OCI-LY7 (cell line): ENCODE results near the gene GLIS1. TPM values are rescaled to one million over a fixed set of nuclear protein-coding genes. Genes with fewer than 3 reads are reported as not detected.

Experiments used
- BruUV-seq: library from RNA; stranded (reverse); fragments of 400-500 nt; replicated peaks from 2 replicates; lab custom pipeline; 2021; lab: Mats Ljungman, UMichigan
- CTCF ChIA-PET: fragments of 300-600 bp; sonication (Branson Sonifier 250); formaldehyde crosslinking; loops from one replicate; lab custom pipeline; 2022; ENCODE audit warnings: antibody characterized with exemption; ENCODE audit not compliant: unreplicated experiment; lab: Charles Lee
- POLR2A ChIA-PET: fragments of 300-600 bp; sonication (Branson Sonifier 250); formaldehyde crosslinking; loops from one replicate; lab custom pipeline; 2022; ENCODE audit warnings: antibody characterized with exemption; lab: Charles Lee
- DNase-seq: peaks from one replicate; pipeline ENCODE4 v3.0.0-alpha.2; 2015; ENCODE audit warnings: low spot score
- H2AFZ ChIP-seq: fragments of 200-600 bp; sonication (generic), shearing (Covaris generic); 2 replicates; pipeline ENCODE4 v1.6.1; 2014; ENCODE audit warnings: mild to moderate bottlenecking, antibody characterized with exemption, low read length, moderate library complexity
- H3K27ac ChIP-seq: fragments of 200-600 bp; sonication (generic); 2 replicates; pipeline ENCODE4 v1.5.1; 2014; ENCODE audit warnings: mixed run types, low read depth, mild to moderate bottlenecking, moderate library complexity, low read length, inconsistent platforms; ENCODE audit not compliant: poor library complexity, severe bottlenecking
- H3K36me3 ChIP-seq: fragments of 200-600 bp; sonication (generic); 2 replicates; pipeline ENCODE4 v1.6.1; 2014; ENCODE audit warnings: mild to moderate bottlenecking, antibody characterized with exemption, low read length, moderate library complexity, mixed read lengths; ENCODE audit not compliant: insufficient read depth
- H3K4me1 ChIP-seq: fragments of 200-600 bp; sonication (generic); 2 replicates; pipeline ENCODE4 v1.5.1; 2014; ENCODE audit warnings: mild to moderate bottlenecking, low read length; ENCODE audit not compliant: insufficient read depth, poor library complexity, severe bottlenecking
- H3K4me2 ChIP-seq: fragments of 200-600 bp; sonication (generic); 2 replicates; pipeline ENCODE4 v1.6.1; 2014; ENCODE audit warnings: mild to moderate bottlenecking, low read length
- H3K4me3 ChIP-seq: fragments of 200-600 bp; sonication (generic); 2 replicates; pipeline ENCODE4 v1.5.1; 2014; ENCODE audit warnings: mild to moderate bottlenecking, low read depth, low read length; ENCODE audit not compliant: poor library complexity, severe bottlenecking
- H3K79me2 ChIP-seq: fragments of 200-600 bp; sonication (generic); 2 replicates; pipeline ENCODE4 v1.6.1; 2016; ENCODE audit warnings: low read depth, mild to moderate bottlenecking, low read length, moderate library complexity, mixed read lengths; ENCODE audit not compliant: insufficient read depth
- H3K9me2 ChIP-seq: fragments of 200-600 bp; sonication (generic); 2 replicates; pipeline ENCODE4 v1.6.1; 2016; ENCODE audit warnings: mild to moderate bottlenecking, low read length, mixed read lengths; ENCODE audit not compliant: insufficient read depth
- H3K9me3 ChIP-seq: fragments of 200-600 bp; sonication (generic); 2 replicates; pipeline ENCODE4 v1.6.1; 2014; ENCODE audit warnings: mild to moderate bottlenecking, mixed run types, low read length, mixed read lengths
- H4K20me1 ChIP-seq: fragments of 200-600 bp; sonication (generic); 2 replicates; pipeline ENCODE4 v1.6.1; 2014; ENCODE audit warnings: mild to moderate bottlenecking, antibody characterized with exemption, low read length, moderate library complexity, mixed read lengths; ENCODE audit not compliant: insufficient read depth
- EZH2phosphoT487 ChIP-seq: fragments of 200-600 bp; sonication (generic); IDR thresholded peaks from 2 replicates; pipeline ENCODE4 v1.6.1; 2018; ENCODE audit warnings: low read depth, borderline replicate concordance, mild to moderate bottlenecking, mixed run types, antibody characterized with exemption, low read length, moderate library complexity, mixed read lengths
- intact Hi-C: fragments of 100-400 bp; cut with micrococcal nuclease; formaldehyde crosslinking; loops from one replicate; pipeline ENCODE4 v1.10.0; 2022; ENCODE audit not compliant: unreplicated experiment
- total RNA-seq, 2 experiments: library from RNA; depleted of rRNA in 1 of 2; stranded (reverse); fragments of >200 nt in 1 of 2; shearing (Covaris generic) in 1 of 2; gene quantifications; 2 replicates each; pipeline ENCODE4 v1.2.3, GENCODE V29; 2014 to 2022
- TF ChIP-seq, protein P1 (sequence below): fragments of 200-600 bp; sonication (generic); conservative IDR thresholded peaks from 2 replicates; pipeline ENCODE4 v1.5.1; 2014; ENCODE audit warnings: mild to moderate bottlenecking, antibody characterized with exemption, low read length, moderate library complexity, mixed read lengths

Gene GLIS1
- total RNA-seq, 2 experiments from 2014 or later = not detected

DNA sequence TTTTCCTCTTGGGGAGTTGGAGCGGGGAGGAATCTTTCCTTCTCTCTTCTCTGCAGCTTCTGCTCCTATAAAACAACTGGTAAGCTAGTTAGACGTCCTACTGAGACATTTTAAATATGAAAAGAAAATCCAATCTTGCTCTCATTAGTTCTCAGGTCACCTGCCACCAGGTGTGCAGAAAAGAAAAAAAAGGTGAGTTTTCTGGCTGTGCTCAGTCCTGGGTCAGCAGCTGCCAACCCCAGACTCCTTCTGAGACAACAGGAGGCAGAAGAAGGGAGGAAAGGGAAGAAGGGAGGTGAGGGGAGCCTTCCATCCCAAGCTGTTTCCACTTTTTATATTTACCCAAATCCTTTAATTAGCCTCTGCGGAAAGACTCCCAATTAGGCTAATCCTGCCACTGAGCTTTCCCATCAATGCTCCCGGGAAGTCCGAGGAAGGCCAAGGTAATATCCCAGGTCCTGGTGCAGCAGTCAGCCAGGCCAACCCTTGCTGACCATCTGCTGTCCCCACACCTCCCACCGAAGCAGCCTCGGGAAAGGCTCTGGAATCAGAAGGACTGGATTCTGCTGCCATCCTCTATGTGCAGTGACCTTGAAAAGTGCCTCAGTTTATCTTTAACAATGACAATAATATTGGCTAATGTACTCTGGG, 33.4 kb downstream of the GLIS1 start:
- H3K79me2 ChIP-seq = no peaks in the 10 kb centered on the region
- BruUV-seq = no TSS peak
- H3K9me3 ChIP-seq = no peaks in the 10 kb centered on the region
- no peak for TF ChIP-seq EZH2phosphoT487
- TF ChIP-seq, protein P1, sequence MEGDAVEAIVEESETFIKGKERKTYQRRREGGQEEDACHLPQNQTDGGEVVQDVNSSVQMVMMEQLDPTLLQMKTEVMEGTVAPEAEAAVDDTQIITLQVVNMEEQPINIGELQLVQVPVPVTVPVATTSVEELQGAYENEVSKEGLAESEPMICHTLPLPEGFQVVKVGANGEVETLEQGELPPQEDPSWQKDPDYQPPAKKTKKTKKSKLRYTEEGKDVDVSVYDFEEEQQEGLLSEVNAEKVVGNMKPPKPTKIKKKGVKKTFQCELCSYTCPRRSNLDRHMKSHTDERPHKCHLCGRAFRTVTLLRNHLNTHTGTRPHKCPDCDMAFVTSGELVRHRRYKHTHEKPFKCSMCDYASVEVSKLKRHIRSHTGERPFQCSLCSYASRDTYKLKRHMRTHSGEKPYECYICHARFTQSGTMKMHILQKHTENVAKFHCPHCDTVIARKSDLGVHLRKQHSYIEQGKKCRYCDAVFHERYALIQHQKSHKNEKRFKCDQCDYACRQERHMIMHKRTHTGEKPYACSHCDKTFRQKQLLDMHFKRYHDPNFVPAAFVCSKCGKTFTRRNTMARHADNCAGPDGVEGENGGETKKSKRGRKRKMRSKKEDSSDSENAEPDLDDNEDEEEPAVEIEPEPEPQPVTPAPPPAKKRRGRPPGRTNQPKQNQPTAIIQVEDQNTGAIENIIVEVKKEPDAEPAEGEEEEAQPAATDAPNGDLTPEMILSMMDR = no peak
- ChIA-PET CTCF (no interaction called here), POLR2A (no interaction called here)
- H2AFZ ChIP-seq = no peak overlapping the region
- no peaks in the 10 kb centered on the region for H4K20me1 ChIP-seq
- H3K4me1 ChIP-seq = no peaks in the 10 kb centered on the region
- intact Hi-C loops = no loop called here
- no peak overlapping the region for H3K4me3 ChIP-seq
- no peak overlapping the region for H3K27ac ChIP-seq
- no peak overlapping the region for H3K4me2 ChIP-seq
- H3K36me3 ChIP-seq = no peaks in the 10 kb centered on the region
- no peak for DNase-seq
- H3K9me2 ChIP-seq = no peaks in the 10 kb centered on the region

DNA sequence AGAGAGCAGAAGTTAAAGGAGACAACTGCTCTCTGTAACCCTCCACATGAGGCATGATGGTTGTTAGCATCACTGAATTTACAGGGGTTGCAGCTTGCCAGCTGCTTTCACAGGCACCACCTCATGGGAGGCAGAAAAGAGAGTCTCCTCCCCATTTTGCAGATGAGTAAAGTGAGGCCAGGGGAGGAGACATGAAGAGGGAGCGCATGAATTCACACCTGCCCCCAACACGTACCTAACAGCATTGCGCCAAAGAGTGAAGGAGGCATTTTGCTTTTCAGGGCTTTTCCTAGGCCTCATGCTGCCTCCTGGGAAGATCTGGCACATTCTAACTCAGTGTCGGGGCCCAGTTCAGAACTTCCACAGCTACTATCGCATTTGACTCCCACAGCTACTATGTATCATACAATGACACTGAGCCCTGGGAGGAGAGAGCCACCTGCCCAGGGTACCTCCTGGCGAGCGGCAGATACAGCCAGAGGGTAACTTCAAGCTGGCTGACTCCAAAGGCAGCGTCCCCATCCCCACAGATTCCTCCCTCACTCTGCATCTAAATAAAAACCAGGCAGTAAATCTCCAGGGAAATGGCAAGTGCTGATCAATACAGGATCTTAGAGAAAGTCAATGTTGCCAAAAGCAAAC, 34.0 kb downstream of the GLIS1 start:
- no peaks in the 10 kb centered on the region for H3K36me3 ChIP-seq
- DNase-seq = no peak
- no peak overlapping the region for H3K4me3 ChIP-seq
- POLR2A ChIA-PET = no interaction called here
- no peak overlapping the region for H3K27ac ChIP-seq
- no peaks in the 10 kb centered on the region for H3K79me2 ChIP-seq
- H3K4me1 ChIP-seq = no peaks in the 10 kb centered on the region
- no peaks in the 10 kb centered on the region for H3K9me2 ChIP-seq
- intact Hi-C loops = no loop called here
- H2AFZ ChIP-seq = no peak overlapping the region
- no peaks in the 10 kb centered on the region for H3K9me3 ChIP-seq
- CTCF ChIA-PET = no interaction called here
- TF ChIP-seq EZH2phosphoT487 = no peak
- TF ChIP-seq, protein P1 = no peak
- H4K20me1 ChIP-seq = no peaks in the 10 kb centered on the region
- no peak overlapping the region for H3K4me2 ChIP-seq
- BruUV-seq = no TSS peak

DNA sequence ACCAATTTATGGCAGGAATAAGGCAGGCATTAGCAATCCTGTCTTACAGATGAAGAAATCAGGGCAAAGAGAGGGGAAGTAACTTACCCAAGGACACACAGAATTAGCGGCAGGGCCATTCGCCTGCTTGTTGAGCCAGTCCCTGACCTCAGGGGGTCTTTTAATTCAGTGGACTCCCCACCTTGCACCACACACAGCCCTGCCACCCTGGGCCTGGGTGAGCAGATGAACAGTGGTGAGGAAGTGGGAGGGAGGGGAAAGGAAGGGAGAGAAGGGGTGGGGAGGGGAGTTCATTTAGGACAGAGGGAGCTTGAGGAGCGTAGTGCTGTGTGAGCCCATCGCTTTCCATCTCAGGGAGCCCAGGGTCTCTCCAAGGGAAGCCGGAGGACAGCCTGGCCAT, 34.7 kb downstream of the GLIS1 start:
- Histone ChIP-seq H3K4me1 (no peaks in the 10 kb centered on the region), H3K4me3 (no peak overlapping the region), H4K20me1 (no peaks in the 10 kb centered on the region), H2AFZ (no peak overlapping the region), H3K79me2 (no peaks in the 10 kb centered on the region), H3K9me3 (no peaks in the 10 kb centered on the region), H3K4me2 (no peak overlapping the region), H3K36me3 (no peaks in the 10 kb centered on the region), H3K27ac (no peak overlapping the region), H3K9me2 (no peaks in the 10 kb centered on the region)
- ChIA-PET POLR2A (no interaction called here), CTCF (no interaction called here)
- TF ChIP-seq, protein P1 = no peak
- no peak for TF ChIP-seq EZH2phosphoT487
- DNase-seq = no peak
- BruUV-seq = no TSS peak
- intact Hi-C loops = no loop called here
